GM12892 (cell line): ENCODE results near the gene SERBP1.

Source experiments
- POLR2A ChIP-seq: IDR thresholded peaks from 2 replicates; pipeline ENCODE4 v1.6.1; 2011; ENCODE audit warnings: low read depth, low read length, control low read depth
- POLR2AphosphoS5 ChIP-seq: IDR thresholded peaks from 2 replicates; pipeline ENCODE4 v1.6.1; 2011; ENCODE audit warnings: low read depth, low read length, control low read depth
- TAF1 ChIP-seq: IDR thresholded peaks from 2 replicates; pipeline ENCODE4 v1.6.1; 2011; ENCODE audit warnings: low read depth, mild to moderate bottlenecking, control low read depth, low read length, borderline replicate concordance

DNA sequence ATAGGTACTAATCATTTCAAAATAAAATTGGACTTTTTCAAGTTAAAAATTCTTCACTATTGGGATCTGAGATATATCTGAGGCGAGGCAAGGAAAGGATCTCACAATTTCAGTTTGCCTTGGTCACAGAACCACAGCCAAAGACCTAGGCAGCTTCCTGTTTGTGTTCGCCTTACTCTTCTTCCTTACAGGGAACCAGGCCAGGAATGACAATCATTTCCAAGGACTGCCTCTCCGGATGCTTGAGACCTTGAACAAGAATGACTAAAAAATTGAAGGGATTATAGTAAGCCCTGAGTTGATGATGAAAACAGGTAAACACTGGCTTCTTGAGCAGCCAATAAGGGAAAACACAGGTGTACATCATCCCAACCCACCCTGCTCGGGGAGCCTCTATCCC is 35.2 kb upstream of the SERBP1 start:
- TF ChIP-seq POLR2AphosphoS5 (no peak), POLR2A (no peak), TAF1 (no peak)
